IMR-90 (cell line): ENCODE data around the gene EIF3K.

Source experiments
- BHLHE40 ChIP-seq: fragments of 150-350 bp; IDR thresholded peaks from 2 replicates; pipeline ENCODE4 v1.6.1; 2016; ENCODE audit warnings: mild to moderate bottlenecking, low read depth, low read length
- CHD1 ChIP-seq: IDR thresholded peaks from 2 replicates; pipeline ENCODE4 v1.6.1; 2012; ENCODE audit warnings: low read depth, low read length, improper control_type of control experiment
- MAFK ChIP-seq: IDR thresholded peaks from 2 replicates; pipeline ENCODE4 v1.6.1; 2012; ENCODE audit warnings: low read depth, low read length, improper control_type of control experiment
- MAZ ChIP-seq: IDR thresholded peaks from 2 replicates; pipeline ENCODE4 v1.6.1; 2012; ENCODE audit warnings: low read depth, mild to moderate bottlenecking, low read length, improper control_type of control experiment, moderate library complexity, borderline replicate concordance
- MXI1 ChIP-seq: IDR thresholded peaks from 2 replicates; pipeline ENCODE4 v1.6.1; 2012; ENCODE audit warnings: low read depth, mild to moderate bottlenecking, low read length, moderate library complexity, borderline replicate concordance
- POLR2A ChIP-seq: IDR thresholded peaks from 2 replicates; pipeline ENCODE4 v1.6.1; 2012; ENCODE audit warnings: mild to moderate bottlenecking, low read depth, low read length
- RAD21 ChIP-seq: IDR thresholded peaks from 2 replicates; pipeline ENCODE4 v1.6.1; 2012; ENCODE audit warnings: low read length, improper control_type of control experiment
- RCOR1 ChIP-seq: IDR thresholded peaks from 2 replicates; pipeline ENCODE4 v1.6.1; 2012; ENCODE audit warnings: mild to moderate bottlenecking, low read length, improper control_type of control experiment; ENCODE audit not compliant: insufficient replicate concordance
- USF2 ChIP-seq: fragments of 150-350 bp; IDR thresholded peaks from 2 replicates; pipeline ENCODE4 v1.6.1; 2017; ENCODE audit warnings: mild to moderate bottlenecking, antibody characterized with exemption, low read length, low read depth
- TF ChIP-seq, protein P1 (sequence below): conservative IDR thresholded peaks from 2 replicates; pipeline ENCODE4 v1.5.1; 2012; ENCODE audit warnings: mild to moderate bottlenecking, low read depth, low read length, improper control_type of control experiment
- TF ChIP-seq, protein P2 (sequence below): fragments of 150-350 bp; IDR thresholded peaks from 2 replicates; pipeline ENCODE4 v1.6.1; 2016; ENCODE audit warnings: low read depth, mild to moderate bottlenecking, low read length, moderate library complexity, borderline replicate concordance

DNA sequence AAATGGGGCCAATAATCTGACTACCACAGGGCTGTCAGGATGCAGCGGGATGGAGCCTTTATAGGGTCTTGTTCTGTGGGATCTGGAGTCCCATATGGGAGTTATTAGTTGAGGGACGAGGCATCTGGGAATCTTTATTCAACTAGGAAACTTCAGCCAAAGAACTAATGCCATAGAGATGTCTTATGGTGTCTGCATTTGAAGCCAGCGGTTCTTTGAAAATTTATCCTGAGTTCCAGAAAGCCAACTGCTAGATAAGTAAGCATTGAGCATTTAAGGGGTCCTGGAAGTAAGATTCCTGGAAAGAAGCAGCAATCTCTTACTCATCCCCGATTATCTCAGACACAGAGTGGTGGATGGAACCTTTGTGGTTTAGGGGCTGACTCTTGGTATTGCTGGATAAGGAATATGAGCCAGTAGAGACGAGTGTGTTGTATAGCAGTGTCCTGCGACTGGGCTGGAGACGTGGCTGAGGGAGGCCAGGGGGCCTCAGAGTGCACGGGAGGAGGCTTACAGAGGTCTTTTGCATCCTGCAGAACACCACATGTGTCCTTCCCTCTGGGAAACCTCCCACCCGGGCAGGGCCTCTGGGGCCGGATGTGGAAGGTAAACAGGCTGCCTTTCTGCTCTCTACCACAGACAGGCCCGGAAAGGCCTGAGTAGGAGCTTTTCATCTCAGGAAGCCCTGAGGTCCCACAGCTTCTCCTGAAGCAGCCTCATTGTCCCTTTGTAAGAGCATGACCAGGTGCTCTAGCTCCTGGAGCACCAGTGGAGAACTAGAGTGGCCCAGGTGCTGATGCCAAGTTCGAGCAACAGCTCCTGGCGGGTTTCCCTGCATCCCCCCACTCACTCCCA lies 57.3 kb downstream of the EIF3K start:
- TF ChIP-seq, protein P1, sequence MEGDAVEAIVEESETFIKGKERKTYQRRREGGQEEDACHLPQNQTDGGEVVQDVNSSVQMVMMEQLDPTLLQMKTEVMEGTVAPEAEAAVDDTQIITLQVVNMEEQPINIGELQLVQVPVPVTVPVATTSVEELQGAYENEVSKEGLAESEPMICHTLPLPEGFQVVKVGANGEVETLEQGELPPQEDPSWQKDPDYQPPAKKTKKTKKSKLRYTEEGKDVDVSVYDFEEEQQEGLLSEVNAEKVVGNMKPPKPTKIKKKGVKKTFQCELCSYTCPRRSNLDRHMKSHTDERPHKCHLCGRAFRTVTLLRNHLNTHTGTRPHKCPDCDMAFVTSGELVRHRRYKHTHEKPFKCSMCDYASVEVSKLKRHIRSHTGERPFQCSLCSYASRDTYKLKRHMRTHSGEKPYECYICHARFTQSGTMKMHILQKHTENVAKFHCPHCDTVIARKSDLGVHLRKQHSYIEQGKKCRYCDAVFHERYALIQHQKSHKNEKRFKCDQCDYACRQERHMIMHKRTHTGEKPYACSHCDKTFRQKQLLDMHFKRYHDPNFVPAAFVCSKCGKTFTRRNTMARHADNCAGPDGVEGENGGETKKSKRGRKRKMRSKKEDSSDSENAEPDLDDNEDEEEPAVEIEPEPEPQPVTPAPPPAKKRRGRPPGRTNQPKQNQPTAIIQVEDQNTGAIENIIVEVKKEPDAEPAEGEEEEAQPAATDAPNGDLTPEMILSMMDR, result no peak
- no peak for TF ChIP-seq POLR2A
- TF ChIP-seq CHD1, result no peak
- peak; percentile 70 for TF ChIP-seq BHLHE40
- peak; percentile 17 for TF ChIP-seq RAD21
- peak; percentile 69; the same call in 1 of the 2 replicates for TF ChIP-seq MXI1
- 0 out of 2 replicates have a peak, but pooled peaks have one; percentile 27 for TF ChIP-seq MAFK
- TF ChIP-seq MAZ, result no peak
- no peak for TF ChIP-seq USF2
- TF ChIP-seq RCOR1, result no peak
- TF ChIP-seq, protein P2, sequence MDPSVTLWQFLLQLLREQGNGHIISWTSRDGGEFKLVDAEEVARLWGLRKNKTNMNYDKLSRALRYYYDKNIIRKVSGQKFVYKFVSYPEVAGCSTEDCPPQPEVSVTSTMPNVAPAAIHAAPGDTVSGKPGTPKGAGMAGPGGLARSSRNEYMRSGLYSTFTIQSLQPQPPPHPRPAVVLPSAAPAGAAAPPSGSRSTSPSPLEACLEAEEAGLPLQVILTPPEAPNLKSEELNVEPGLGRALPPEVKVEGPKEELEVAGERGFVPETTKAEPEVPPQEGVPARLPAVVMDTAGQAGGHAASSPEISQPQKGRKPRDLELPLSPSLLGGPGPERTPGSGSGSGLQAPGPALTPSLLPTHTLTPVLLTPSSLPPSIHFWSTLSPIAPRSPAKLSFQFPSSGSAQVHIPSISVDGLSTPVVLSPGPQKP, result no peak
